CD4-positive, alpha-beta T cell treated with Interleukin-4 for 1 hour (primary cell): ENCODE data around the gene KLHL22.
"Not testable (repeated sequence)": the region's sequence is repeated elsewhere in the genome, so short reads cannot be mapped to it uniquely, and the experiment has no call there.

Experiments used
- DNase-seq, 2 donors: peaks; one replicate each; pipeline ENCODE4 v3.0.0-alpha.2; 2020 to 2022

KLHL22 gene

GRCh38 chr22:20523086-20523983 is 27.7 kb upstream of the KLHL22 start:
- DNase-seq = peak in 1 of 2 donors; percentile 26

GRCh38 chr22:20522134-20523004 is 26.8 kb upstream of the KLHL22 start:
- no peak for DNase-seq

- no peak for DNase-seq
Measured at GRCh38 chr22:20520093-20520511, 24.5 kb upstream of the KLHL22 start.

GRCh38 chr22:20519558-20519957 is 24.0 kb upstream of the KLHL22 start:
- DNase-seq = no peak

GRCh38 chr22:20517841-20518592 is 22.4 kb upstream of the KLHL22 start:
- no peak for DNase-seq

- no peak for DNase-seq
Measured at GRCh38 chr22:20517422-20517821, 21.8 kb upstream of the KLHL22 start.

- DNase-seq = no peak
Measured at GRCh38 chr22:20516399-20516798, 20.8 kb upstream of the KLHL22 start.

GRCh38 chr22:20514658-20515406 is 19.2 kb upstream of the KLHL22 start:
- DNase-seq = no peak

- DNase-seq = no peak
Measured at GRCh38 chr22:20511578-20512229, 16.1 kb upstream of the KLHL22 start.

- no peak for DNase-seq
Measured at GRCh38 chr22:20510811-20511577, 15.4 kb upstream of the KLHL22 start.

- peak; percentile 61 to 68 for DNase-seq
Measured at GRCh38 chr22:20509344-20510047, 13.9 kb upstream of the KLHL22 start.

GRCh38 chr22:20508815-20509271 is 13.2 kb upstream of the KLHL22 start:
- no peak for DNase-seq

GRCh38 chr22:20508067-20508755 is 12.6 kb upstream of the KLHL22 start:
- DNase-seq = not testable (repeated sequence)

- peak; percentile 87 to 88 for DNase-seq
Measured at GRCh38 chr22:20507253-20508066, 11.9 kb upstream of the KLHL22 start, which contains the start of gene MED15. Gene MED15, plus strand, starts transcription at chr22:20507610. Its CDS starts 69 bp downstream, at chr22:20507679.

- no peak for DNase-seq
Measured at GRCh38 chr22:20506543-20507252, 11.1 kb upstream of the KLHL22 start.

- not testable (repeated sequence) for DNase-seq
Measured at GRCh38 chr22:20504293-20504922, 8.8 kb upstream of the KLHL22 start.

- no peak for DNase-seq
Measured at GRCh38 chr22:20503816-20504215, 8.2 kb upstream of the KLHL22 start.
